NCI-H187 (cell line): ENCODE results near the gene MBD3L5.
"Not testable (repeated sequence)": the region's sequence is repeated elsewhere in the genome, so short reads cannot be mapped to it uniquely, and the experiment has no call there.

Experiments used
- DNase-seq, 2 experiments: peaks; one replicate each; lab custom pipeline; 2025; lab: John Stamatoyannopoulos, UW

Gene MBD3L5

GRCh38 chr19:7052896-7053295 lies 22.5 kb downstream of the MBD3L5 start:
- DNase-seq = not testable (repeated sequence)

DNA sequence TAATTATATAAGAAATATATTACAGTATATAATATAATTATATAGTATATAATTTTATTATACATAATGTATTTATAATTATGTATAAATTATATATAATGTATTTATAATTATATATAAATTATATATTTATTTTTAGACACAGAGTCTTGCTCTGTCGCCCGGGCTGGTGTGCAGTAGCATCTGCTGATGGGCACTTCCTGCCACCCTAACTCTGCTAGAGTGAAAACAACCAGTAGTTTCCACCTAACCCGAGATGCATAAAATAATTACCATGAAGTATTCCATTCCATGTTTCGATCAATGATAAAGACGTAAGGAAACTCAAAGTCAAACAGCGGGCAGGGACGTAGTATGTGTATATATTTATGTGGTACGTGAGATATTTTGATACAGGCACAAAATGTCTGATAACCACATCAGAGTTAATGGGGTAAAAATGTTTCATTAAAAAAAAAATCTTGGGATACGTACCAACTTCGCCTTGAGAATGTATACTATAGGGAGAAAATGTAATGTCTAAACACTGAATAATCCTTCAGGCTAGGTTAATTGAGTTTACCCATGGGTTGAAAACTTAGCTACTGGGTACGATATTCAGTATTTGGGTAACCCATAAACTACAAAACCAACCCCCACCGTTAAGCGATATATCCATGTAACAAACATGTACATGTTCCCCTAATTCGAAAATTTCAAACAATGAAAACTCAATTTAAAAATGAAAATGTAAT lies 24.4 kb downstream of the MBD3L5 start:
- not testable (repeated sequence) for DNase-seq

DNA sequence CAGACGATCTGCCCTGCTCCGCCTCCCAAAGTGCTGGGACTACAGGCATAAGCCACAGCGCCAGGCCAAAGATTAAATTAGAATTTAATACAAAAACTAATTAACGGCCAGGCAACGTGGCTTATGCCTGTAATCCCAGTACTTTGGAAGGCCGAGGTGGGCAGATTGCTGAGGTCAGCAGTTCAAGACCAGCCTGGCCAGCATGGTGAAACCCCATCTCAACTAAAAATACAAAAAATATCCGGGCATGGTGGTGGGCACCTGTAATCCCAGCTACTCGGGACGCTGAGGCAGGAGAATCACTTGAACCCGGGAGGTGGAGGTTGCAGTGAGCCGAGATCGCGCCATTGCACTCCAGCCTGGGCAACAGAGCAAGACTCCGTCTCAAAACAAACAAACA lies 25.3 kb downstream of the MBD3L5 start:
- DNase-seq = not testable (repeated sequence)

GRCh38 chr19:7056371-7056770 lies 26.0 kb downstream of the MBD3L5 start:
- not testable (repeated sequence) for DNase-seq

DNA sequence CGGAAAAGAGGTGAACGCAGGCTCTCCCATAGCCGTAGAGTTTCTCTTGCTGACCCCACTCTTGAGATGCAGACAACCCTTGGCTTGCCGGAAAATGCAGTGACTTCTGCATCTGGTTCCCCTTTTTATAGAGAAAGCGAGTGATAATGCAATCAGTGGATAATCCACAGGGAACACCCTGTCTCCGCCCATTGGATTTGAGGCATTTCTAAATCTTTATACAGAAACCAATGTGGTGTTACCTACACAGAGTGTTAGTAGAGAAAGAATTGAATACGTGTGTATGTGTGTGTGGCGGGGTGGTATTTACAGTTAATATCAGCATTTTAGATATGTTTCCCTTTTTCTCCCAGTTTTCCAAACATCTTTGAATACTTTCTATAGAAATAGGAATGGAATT lies 28.2 kb downstream of the MBD3L5 start, which contains the start of gene MBD3L3:
MBD3L3 (minus strand) TSS at position 101 of the 400 bp plus-strand sequence; CDS start at position 30, 71 bp downstream.
- DNase-seq = not testable (repeated sequence)

DNA sequence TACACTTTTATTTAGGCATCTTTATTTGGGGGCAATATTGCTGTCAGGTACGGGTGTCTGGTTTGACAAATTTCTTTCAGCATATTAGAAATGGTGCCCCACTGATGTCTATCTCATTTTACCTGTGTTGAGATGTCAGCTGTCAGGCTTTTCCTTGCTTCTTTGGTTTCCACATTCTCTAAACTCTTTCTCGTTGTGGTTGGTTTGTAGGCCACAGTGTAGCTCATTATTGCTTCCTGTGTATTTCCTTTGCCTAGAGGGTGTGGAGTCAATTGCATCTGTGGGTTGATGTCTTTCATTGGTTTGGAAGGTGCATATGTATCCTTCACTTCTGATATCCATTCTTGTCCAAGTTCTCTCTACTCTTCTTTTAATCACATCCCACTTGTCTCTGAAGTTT lies 29.6 kb downstream of the MBD3L5 start:
- not testable (repeated sequence) for DNase-seq

- DNase-seq = no peak
These were observed 33.0 kb downstream of the MBD3L5 start for GRCh38 chr19:7063339-7063738.

GRCh38 chr19:7063764-7064418 lies 33.5 kb downstream of the MBD3L5 start:
- DNase-seq = no peak

DNA sequence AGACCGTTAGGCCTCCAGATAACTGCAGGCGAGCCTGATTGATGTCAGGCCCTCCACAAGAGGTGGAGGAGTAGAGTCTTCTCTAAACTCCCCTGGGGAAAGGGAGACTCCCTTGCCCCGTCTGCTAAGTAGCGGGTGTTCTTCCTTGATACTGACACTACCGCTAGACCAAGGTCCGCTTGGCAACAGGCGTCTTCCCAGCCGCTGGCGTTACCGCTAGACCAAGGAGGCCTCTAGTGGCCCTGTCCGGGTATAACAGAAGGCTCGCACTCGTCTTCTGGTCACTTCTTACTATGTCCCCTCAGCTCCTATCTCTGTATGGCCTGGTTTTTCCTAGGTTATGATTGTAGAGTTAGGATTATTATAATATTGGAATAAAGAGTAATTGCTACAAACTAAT lies 36.7 kb downstream of the MBD3L5 start:
- DNase-seq = not testable (repeated sequence)

DNA sequence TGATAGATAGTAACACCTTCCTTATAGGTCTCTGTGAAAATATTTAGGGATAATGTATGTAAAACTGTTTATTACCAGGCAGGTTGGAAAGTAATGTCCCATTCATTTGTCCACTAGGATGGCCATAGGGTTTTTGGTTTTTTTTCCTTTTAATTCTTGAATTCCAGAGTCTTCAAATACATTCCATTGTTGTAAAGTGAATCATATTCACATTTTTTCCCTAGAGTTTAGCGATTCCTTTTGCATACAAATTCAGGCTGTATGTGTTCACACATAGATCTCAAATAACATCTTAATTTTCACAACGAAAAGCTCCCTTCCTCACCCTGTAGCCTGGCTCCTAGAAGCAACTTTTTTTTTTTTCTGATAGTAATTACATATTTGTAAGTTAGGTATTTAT lies 37.3 kb downstream of the MBD3L5 start:
- DNase-seq = no peak

DNA sequence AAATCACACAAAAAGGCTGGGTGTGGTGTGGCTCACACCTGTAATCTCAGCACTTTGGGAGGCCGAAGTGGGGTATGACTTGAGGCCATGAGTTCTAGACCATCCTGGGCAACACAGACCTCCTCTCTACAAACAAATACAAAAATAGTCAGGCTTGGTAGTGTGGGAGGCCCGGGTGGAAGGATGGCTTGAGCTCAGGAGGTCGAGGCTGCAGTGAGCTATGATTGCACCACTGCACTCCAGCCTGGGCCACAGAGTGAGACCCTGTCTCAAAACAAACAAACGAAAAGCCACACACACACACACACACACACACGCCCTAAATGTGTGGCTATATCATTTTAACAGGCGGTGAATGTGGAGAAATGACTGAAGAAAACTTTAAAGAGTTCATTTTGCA lies 38.2 kb downstream of the MBD3L5 start:
- DNase-seq = no peak

DNA sequence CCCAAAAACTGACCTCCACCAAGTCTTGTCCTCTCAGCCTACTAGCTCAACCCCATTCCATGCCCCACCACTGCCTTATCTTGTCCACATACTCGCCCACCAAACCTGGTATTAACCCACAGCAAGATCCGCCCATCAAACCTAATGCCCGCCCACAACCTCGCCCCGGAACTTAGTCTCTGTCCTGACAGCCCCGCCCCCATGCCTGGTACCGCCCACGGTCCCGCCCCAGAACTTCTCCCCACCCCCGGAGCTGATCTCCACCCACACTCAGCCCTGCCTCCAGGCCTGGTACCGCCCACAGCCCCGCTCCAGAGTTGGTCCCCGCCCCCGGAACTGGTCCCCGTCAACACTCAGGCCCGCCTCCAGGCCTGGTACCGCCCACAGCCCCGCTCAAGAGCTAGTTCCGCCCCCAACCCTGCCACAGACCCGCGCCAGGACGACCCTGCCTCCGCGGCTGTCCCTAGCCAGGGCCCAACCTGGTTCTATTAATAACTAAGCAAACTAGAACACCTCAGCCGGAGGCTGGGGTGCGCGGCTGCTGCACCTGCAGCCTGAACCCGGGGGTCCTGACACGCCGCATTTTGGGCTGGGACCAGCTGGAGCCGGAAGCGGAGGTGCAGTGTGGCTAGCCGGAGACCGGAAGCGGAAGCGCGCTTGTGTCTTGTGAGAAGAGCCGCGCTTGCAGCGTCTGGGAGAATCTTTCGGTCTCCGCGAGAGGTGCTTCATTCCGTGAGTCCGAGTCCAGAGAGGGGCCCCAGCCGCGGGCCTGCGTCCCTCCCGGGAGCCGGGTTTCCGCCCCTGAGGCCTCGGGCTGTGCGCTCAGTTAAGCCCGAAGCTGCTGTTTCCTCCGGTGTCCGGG lies 38.9 kb downstream of the MBD3L5 start, which contains the start of gene ZNF557:
ZNF557 (plus strand) TSS at position 662 of the 862 bp plus-strand sequence. CDS start 5,372 bp downstream, outside the sequence.
- peak; percentile 79 to 82 for DNase-seq

GRCh38 chr19:7069904-7070226 lies 39.5 kb downstream of the MBD3L5 start:
- no peak for DNase-seq

- no peak for DNase-seq
These were observed 42.2 kb downstream of the MBD3L5 start for GRCh38 chr19:7072541-7072940.

GRCh38 chr19:7074705-7075282 lies 44.4 kb downstream of the MBD3L5 start:
- DNase-seq = no peak

DNA sequence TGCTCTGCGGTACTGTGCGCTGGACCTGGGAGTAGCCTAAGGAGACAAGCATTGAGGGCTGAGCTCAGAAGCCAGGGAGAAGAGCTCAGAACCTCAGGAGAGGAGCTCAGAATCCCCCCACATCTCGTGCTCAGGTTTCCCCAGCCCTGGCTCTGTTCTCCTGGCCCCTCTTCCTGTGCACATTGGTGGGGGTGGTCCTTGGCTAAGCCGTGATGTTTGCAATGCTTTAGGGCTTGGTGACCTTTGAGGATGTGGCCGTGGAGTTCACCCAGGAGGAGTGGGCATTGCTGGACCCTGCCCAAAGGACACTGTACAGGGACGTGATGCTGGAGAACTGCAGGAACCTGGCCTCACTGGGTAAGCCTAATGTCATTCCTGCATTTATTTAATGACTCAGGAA lies 45.8 kb downstream of the MBD3L5 start:
- no peak for DNase-seq

- DNase-seq = no peak
These were observed 47.6 kb downstream of the MBD3L5 start for GRCh38 chr19:7078008-7078407.
